MV-4-11 (cell line): ENCODE measurements around the gene DYNLT4.
"Not testable (repeated sequence)": the region's sequence is repeated elsewhere in the genome, so short reads cannot be mapped to it uniquely, and the experiment has no call there.

Experiments
- DNase-seq: peaks from one replicate; lab custom pipeline; 2025; lab: John Stamatoyannopoulos, UW

Gene DYNLT4

DNA sequence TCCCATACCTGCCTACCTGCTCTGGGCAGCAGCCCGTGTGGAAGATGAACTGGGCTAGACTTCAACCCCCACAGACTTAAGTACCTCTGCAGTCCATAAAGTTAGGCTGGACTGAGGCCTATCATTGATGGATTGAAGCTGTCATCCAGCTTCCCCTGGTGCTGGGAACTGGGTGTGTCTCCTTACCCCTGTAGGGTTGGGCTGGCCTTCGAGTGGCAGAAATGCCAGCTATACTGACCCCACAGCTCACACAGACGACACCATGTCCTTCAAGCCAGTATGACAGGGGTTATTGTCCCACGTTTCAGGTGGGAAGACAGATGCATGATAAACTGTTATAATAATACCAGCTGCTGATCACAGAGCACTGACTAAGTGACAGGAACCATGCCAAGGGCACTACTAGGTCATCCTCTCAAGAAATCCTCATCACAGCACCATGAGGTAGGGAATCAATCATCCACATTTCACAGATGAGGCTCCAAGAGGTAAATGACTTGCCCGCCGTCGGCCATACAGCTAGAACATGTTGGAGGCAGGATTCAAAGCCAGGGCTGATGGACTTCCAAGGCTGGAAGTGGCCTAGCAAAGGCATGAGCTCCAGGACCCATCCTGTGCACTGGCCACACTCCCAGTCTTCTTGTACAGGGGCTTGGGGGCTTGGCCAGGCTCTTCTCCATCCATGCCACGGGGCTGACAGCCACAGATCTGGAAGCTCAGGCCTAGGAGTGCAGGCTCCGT lies 18.9 kb downstream of the DYNLT4 start, which contains the start of gene BEST4:
Gene BEST4 (minus strand): TSS at position 51 of the 741 bp plus-strand sequence. CDS start 465 bp downstream, outside the sequence.
- DNase-seq = no peak

DNA sequence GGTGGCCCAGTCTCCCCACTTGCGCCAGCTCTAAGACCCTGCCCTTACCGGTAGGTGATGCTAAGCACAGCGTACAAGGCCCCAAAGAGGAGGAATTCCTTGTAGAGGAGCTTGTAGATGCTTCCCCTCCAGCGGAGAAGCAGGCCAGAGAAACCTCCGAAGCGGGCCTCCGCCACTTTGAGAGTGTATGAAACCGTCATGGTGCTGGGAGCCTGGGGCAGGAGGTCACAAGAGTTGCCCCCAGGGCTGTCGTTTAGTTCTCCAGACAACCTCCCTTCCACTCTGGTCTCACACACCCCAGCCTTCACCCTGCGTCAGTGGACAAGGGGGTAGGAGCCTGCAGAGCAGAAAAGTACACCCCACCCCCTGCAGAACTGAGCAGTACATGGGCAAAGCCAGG lies 19.6 kb downstream of the DYNLT4 start:
- no peak for DNase-seq

- no peak for DNase-seq
Measured at GRCh38 chr1:44786841-44787426, 20.2 kb downstream of the DYNLT4 start.

DNA sequence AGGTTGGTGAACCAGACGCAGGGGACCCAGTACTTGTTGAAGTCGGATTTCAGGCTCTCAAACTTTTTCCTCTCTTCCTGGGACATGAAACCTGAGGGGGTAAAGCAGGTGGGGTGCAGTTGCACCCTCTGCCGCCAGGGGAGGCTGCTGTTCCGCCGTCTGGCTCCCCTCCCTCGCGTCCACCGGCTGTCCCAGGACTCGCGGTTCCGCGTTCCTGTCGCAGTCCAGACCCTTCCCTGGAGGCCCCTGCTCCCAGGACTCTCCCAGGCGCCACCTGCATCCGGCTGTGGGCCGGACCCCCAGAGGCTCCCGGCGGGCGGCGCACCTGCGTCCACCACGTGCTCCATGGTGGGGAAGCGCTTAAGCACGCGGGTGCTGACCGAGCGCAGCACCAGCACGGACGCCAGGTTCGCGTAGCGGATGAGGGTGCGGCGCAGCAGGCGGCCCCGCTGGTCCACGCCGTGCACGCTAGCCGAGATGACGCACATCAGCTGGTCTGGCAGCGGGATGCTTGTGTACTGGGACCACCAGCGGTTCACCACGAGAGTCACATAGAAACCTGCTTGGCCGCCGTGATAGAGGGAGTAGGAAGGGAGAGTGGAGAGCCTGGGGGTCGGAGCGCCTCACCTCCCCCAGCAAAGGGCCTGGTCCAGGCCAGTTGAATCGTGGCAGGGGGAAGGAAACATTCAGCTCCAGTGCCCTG lies 20.9 kb downstream of the DYNLT4 start:
- DNase-seq = peak; percentile 46

GRCh38 chr1:44785501-44786137 lies 21.5 kb downstream of the DYNLT4 start:
- no peak for DNase-seq

- DNase-seq = no peak
Measured at GRCh38 chr1:44785029-44785380, 22.1 kb downstream of the DYNLT4 start.

DNA sequence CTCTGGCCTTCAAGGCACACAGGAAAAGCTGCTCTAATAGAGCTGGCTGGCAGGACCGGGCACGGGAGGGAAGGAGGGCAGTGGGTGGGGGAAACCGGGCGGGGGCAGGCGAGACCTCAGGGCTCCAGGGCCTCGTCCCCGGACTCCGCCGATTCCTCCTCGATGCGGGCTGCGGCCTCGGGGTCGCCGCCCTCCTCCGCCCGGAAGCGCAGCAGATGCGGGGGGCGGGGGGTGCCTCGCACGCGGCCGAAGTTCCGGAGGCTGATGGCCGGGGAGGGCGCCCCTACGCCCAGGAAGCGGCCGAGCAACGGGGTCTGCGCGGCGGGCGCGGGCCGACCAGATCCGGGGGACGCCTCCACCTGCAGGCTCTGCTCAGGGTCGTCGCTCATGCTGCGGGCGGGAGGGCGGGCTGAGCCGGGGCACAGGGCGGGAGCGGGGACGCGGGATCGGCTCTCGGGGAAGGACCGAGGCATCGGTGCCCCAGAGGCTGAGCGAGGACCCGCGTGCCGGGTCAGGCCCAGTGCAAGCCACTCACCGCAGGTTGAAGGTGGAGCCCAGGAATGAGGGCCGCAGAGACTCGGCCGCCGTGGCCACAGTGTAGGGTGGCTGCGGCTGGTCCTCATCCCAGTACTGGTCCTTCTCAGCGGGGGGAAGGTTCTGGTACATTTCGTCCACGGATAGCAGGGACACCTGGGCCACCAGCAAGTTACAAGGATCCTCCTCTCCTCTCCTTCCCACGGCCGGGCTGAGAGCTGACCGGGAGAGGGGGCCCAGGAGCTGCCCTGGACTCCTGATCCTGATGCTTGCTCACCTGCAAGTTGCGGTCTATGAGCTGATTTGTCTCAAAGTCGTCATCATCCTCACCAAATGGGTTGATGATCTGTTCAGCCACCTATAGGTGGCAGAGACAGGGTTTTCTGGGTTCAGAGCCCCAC lies 22.8 kb downstream of the DYNLT4 start:
- DNase-seq = no peak

- no peak for DNase-seq
Measured at GRCh38 chr1:44783697-44784093, 23.5 kb downstream of the DYNLT4 start.

DNA sequence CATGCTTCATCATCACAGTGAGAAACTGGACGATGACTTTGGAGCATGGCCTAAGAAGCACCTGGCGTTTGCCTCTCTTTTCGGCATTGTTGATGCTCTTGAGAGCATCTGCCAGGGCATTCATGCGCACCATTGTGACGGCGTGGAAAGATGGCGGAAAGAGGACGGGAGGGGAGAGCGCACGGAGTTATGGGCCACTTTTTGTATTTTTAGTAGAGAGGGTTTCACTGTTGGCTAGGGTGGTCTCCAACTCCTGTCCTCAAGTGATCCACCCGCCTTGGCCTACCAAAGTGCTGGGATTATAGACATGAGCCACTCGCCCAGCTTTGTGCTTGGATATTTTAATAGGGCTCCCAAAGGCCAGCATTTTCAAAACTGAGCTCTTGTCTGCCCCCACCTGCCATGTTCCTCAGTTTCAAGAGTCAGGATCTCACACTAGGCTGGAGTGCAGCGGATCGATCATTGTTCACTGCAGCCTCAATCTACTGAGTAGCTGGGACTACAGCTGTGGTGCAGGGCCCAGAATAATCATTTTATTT lies 26.5 kb downstream of the DYNLT4 start:
- peak; percentile 26 for DNase-seq

DNA sequence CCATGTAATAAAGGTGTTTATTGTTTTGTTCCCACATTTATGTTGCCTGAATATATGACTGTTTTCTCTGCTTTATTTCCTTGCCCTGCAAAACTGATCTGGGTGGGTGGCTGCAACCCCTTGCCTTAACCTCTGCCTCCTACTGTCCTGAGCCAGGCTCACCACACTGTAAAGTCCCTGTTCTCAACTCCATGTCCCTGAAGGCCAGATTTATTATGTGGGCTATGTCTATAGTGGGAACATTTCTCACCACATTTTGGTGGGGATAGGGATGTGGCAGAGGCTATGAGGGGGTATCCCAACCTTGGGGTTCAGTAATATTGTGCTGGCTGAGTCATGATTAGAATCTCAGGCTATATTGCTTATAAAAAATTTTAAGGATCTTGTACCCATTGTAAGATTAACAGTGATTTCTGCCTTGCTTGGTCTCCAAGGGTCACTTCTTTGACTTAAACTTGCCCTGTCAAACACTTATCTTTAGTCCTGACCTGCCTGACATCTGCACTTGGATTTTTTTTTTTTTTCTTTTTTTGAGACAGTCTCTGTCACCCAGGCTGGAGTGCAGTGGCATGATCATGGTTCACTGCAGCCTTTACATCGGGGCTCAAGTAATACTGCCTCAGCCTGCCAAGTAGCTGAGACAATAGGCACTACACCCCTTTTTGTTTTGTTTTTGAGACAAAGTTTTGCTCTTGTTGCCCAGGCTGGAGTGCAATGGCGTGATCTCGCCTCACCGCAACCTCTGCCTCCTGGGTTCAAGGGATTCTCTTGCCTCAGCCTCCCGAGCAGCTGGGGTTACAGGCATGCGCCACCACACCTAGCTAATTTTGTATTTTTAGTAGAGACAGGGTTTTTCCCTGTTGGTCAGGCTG lies 28.2 kb downstream of the DYNLT4 start:
- DNase-seq = no peak

DNA sequence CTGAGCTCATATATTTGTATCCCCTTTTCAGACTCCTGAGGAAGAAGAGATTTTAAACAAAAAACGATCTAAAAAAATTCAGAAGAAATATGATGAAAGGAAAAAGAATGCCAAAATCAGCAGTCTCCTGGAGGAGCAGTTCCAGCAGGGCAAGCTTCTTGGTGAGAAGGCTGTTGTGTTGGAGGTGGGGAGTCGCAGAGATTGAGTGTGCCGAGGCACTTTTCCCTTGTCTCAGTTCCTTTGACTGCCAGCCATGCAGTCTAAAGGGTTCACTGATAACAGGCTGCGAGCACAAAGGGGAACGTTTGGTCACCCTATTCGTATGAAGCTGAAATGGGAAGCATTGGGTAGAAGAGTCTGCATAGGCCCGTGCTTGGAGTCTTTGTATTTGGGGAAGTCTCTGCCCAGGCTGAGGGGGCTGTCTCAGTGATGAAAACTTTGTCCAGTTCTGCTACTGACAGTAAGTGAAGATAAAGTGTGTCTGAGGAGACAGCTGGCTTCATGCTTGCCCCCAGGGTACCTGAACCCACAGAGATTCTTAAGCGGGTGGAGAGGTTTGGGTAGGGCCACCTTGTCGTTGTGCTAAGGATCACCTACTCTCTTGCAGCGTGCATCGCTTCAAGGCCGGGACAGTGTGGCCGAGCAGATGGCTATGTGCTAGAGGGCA lies 29.0 kb downstream of the DYNLT4 start:
- peak; percentile 31 for DNase-seq

GRCh38 chr1:44777547-44777946 lies 29.6 kb downstream of the DYNLT4 start:
- no peak for DNase-seq

GRCh38 chr1:44776730-44777068 lies 30.5 kb downstream of the DYNLT4 start:
- DNase-seq = no peak

GRCh38 chr1:44775930-44776729 lies 31.0 kb downstream of the DYNLT4 start:
- no peak for DNase-seq

DNA sequence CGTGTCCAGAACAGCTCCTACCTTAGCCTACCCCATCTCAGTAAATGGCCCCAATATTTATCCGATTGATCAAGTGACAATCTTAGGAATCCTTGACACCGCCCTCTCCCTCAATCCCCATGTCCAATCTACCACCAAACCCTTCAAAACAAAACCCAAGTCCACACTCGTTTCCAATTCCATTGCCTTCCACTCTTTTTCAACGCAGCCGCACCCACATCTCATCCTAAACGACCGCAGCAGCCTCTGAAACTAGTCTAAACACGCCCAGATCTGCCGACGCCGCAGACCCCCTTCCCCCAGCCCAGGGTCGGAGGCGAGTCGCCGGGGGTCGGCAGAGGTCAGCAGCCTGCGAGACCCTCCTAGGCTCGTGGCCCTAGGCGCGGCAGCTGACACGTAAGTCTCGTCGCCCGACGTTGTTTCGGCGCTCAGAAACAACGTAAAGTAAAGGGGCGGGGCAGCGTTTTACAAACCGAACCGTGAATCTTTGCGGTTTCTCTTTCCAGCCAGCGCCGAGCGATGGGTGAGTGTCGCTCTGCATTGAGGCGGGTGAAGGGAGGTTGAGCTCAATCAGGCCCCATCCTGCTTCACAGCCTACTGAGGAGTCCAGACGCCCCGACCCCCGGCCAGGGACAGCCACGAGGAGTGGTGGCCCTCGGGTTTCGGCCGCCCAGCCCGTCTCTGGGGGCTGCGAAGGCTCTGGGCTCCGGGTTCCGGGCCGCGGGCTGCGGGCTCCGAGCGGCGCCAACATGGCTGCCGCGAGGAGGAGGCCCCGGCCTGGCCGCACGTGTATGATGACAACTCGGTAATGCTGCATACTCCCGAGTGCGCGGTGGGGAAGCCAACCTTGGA lies 31.8 kb downstream of the DYNLT4 start, which contains the start of gene RPS8:
Gene RPS8 (plus strand): TSS at position 463 of the 852 bp plus-strand sequence. CDS start 57 bp downstream, at position 520.
- DNase-seq = peak; percentile 92

GRCh38 chr1:44766421-44766820 lies 40.7 kb downstream of the DYNLT4 start:
- not testable (repeated sequence) for DNase-seq

DNA sequence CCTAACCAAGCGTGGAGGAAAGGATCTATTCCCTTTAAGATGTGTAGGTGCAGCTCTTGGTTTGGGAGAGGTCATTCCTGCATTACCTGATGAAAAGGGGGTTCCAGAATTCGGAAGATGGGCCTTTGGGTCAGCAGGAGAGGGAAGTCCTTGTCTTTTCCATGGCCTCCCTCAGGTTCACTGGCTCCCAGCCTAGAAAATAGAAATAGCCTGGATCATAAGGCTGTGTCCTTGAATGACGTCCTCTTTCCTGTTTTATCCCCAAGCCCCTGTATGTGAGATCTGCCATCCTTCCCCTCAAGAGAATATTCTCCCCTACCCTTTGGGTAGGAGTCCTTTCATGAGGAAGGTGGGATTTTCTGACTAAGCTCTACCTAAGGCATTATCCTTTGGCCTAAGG lies 46.3 kb downstream of the DYNLT4 start:
- DNase-seq = no peak

DNA sequence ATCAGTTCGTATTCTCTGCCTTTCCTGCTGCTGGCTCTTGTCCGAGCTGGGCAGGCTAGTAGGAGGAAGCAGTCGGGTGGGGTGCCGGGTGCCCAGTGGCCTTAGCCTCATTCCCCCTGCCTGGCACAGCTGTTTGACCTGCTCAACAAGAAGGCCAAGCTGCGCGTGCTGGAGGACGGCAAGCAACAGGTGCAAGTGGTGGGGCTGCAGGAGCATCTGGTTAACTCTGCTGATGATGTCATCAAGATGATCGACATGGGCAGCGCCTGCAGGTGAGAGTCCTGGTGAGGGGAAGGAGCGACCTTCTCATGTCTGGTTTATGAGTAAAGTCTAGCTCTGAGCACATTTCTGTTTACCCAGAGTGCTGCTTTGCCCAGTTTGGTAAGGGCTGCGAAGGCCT lies 48.1 kb downstream of the DYNLT4 start:
- DNase-seq = no peak
